ENCODE measurements around the gene GPR87.

GPR87 gene

DNA sequence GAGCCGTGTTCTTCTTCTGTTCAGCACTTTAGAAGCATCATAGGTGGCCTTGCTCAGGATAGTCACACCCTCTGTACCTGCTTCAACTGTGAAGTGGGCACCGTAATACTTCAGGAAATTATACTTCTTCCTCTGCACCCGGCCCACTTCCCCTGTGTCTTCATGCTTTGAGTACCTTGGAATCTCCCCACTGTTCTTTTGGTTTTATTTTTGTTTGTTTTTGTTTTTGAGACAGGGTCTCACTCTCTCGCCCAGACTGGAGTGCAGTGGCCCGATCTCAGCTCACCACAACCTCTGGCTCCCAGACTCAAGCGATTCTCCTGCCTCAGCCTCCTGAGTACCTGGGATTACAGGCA is 40.0 kb downstream of the GPR87 start:
- Histone ChIP-seq H2AFZ (ENCODE audit: low read depth) (no peak overlapping the region), H3K79me2 (ENCODE audit: insufficient read depth, low read depth) (no peaks in the 10 kb centered on the region), H4K20me1 (ENCODE audit: insufficient read depth) (no peaks in the 10 kb centered on the region), H3K4me1 (ENCODE audit: low read depth, poor library complexity, severe bottlenecking) (no peaks in the 10 kb centered on the region), H3K9ac (no peak overlapping the region), H3K36me3 (ENCODE audit: insufficient read depth) (no peaks in the 10 kb centered on the region), H3K27ac (no peak overlapping the region), H3K4me2 (no peak overlapping the region), H3K27me3 (ENCODE audit: insufficient read depth, low read depth) (no peaks in the 10 kb centered on the region), H3K4me3 (IDR thresholded peaks at IDR 0.05; ENCODE audit: insufficient read depth, low read depth, low read length) (no peak overlapping the region)
- TF ChIP-seq, protein P1, sequence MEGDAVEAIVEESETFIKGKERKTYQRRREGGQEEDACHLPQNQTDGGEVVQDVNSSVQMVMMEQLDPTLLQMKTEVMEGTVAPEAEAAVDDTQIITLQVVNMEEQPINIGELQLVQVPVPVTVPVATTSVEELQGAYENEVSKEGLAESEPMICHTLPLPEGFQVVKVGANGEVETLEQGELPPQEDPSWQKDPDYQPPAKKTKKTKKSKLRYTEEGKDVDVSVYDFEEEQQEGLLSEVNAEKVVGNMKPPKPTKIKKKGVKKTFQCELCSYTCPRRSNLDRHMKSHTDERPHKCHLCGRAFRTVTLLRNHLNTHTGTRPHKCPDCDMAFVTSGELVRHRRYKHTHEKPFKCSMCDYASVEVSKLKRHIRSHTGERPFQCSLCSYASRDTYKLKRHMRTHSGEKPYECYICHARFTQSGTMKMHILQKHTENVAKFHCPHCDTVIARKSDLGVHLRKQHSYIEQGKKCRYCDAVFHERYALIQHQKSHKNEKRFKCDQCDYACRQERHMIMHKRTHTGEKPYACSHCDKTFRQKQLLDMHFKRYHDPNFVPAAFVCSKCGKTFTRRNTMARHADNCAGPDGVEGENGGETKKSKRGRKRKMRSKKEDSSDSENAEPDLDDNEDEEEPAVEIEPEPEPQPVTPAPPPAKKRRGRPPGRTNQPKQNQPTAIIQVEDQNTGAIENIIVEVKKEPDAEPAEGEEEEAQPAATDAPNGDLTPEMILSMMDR (conservative IDR thresholded peaks at IDR 0.05; ENCODE audit: low read depth, low read length), result no peak

- Histone ChIP-seq H3K9ac (no peak overlapping the region), H4K20me1 (ENCODE audit: insufficient read depth) (no peaks in the 10 kb centered on the region), H3K36me3 (ENCODE audit: insufficient read depth) (no peaks in the 10 kb centered on the region), H3K27ac (no peak overlapping the region), H3K79me2 (ENCODE audit: insufficient read depth, low read depth) (no peaks in the 10 kb centered on the region), H3K27me3 (ENCODE audit: insufficient read depth, low read depth) (no peaks in the 10 kb centered on the region), H3K4me1 (ENCODE audit: low read depth, poor library complexity, severe bottlenecking) (no peaks in the 10 kb centered on the region), H3K4me2 (no peak overlapping the region), H3K4me3 (IDR thresholded peaks at IDR 0.05; ENCODE audit: insufficient read depth, low read depth, low read length) (no peak overlapping the region), H2AFZ (ENCODE audit: low read depth) (no peak overlapping the region)
- TF ChIP-seq, protein P1 (conservative IDR thresholded peaks at IDR 0.05; ENCODE audit: low read depth, low read length), result no peak
Observed at GRCh38 chr3:151276038-151276686, 40.5 kb downstream of the GPR87 start.

GRCh38 chr3:151275091-151275490 is 41.5 kb downstream of the GPR87 start:
- H3K27ac ChIP-seq, result no peak overlapping the region
- no peaks in the 10 kb centered on the region for H3K27me3 ChIP-seq (ENCODE audit: insufficient read depth, low read depth)
- TF ChIP-seq, protein P1 (conservative IDR thresholded peaks at IDR 0.05; ENCODE audit: low read depth, low read length), result no peak
- no peak overlapping the region for H3K4me2 ChIP-seq
- no peaks in the 10 kb centered on the region for H4K20me1 ChIP-seq (ENCODE audit: insufficient read depth)
- H3K79me2 ChIP-seq (ENCODE audit: insufficient read depth, low read depth), result no peaks in the 10 kb centered on the region
- no peaks in the 10 kb centered on the region for H3K36me3 ChIP-seq (ENCODE audit: insufficient read depth)
- H3K9ac ChIP-seq, result no peak overlapping the region
- no peak overlapping the region for H2AFZ ChIP-seq (ENCODE audit: low read depth)
- H3K4me3 ChIP-seq (IDR thresholded peaks at IDR 0.05; ENCODE audit: insufficient read depth, low read depth, low read length), result no peak overlapping the region
- H3K4me1 ChIP-seq (ENCODE audit: low read depth, poor library complexity, severe bottlenecking), result no peaks in the 10 kb centered on the region

- no peaks in the 10 kb centered on the region for H3K27me3 ChIP-seq (ENCODE audit: insufficient read depth, low read depth)
- H3K4me3 ChIP-seq (IDR thresholded peaks at IDR 0.05; ENCODE audit: insufficient read depth, low read depth, low read length), result no peak overlapping the region
- no peak overlapping the region for H3K9ac ChIP-seq
- TF ChIP-seq, protein P1 (conservative IDR thresholded peaks at IDR 0.05; ENCODE audit: low read depth, low read length), result no peak
- H2AFZ ChIP-seq (ENCODE audit: low read depth), result no peak overlapping the region
- no peak overlapping the region for H3K27ac ChIP-seq
- H3K79me2 ChIP-seq (ENCODE audit: insufficient read depth, low read depth), result no peaks in the 10 kb centered on the region
- no peaks in the 10 kb centered on the region for H3K36me3 ChIP-seq (ENCODE audit: insufficient read depth)
- H4K20me1 ChIP-seq (ENCODE audit: insufficient read depth), result no peaks in the 10 kb centered on the region
- H3K4me2 ChIP-seq, result no peak overlapping the region
- H3K4me1 ChIP-seq (ENCODE audit: low read depth, poor library complexity, severe bottlenecking), result no peaks in the 10 kb centered on the region
Observed at GRCh38 chr3:151269631-151270030, 47.0 kb downstream of the GPR87 start.

All from KMS-11 (cell line).